Neural crest cell (in vitro differentiated cells): ENCODE data around the gene CSGALNACT2. TPM values are rescaled to one million over a fixed set of nuclear protein-coding genes. Genes with fewer than 3 reads are reported as not detected.

ENCODE experiments used
- DNase-seq: peaks from one replicate; pipeline ENCODE4 v3.0.0; 2021; ENCODE audit warnings: low read depth, mixed read lengths, low spot score
- H3K27ac Mint-ChIP-seq: one replicate; pipeline ENCODE4 v1.8.0; 2021; ENCODE audit warnings: mild to moderate bottlenecking, mixed read lengths; ENCODE audit not compliant: unreplicated experiment
- H3K27me3 Mint-ChIP-seq: 2 replicates; pipeline ENCODE4 v1.8.0; 2021; ENCODE audit warnings: low read depth, mild to moderate bottlenecking, mixed read lengths
- H3K36me3 Mint-ChIP-seq: 2 replicates; pipeline ENCODE4 v1.8.0; 2021; ENCODE audit warnings: low read depth, mild to moderate bottlenecking, mixed read lengths
- H3K4me1 Mint-ChIP-seq: 2 replicates; pipeline ENCODE4 v1.8.0; 2021; ENCODE audit warnings: mixed read lengths
- H3K4me3 Mint-ChIP-seq: one replicate; pipeline ENCODE4 v1.8.0; 2021; ENCODE audit warnings: mild to moderate bottlenecking, mixed read lengths
- H3K9me3 Mint-ChIP-seq: 2 replicates; pipeline ENCODE4 v1.8.0; 2021; ENCODE audit warnings: mixed read lengths
- CTCF ChIP-seq: fragments of 200-600 bp; sonication (generic); conservative IDR thresholded peaks from 2 replicates; pipeline ENCODE4 v1.5.0; 2021; ENCODE audit warnings: antibody characterized with exemption, mild to moderate bottlenecking
- total RNA-seq: library from RNA; stranded (reverse); gene quantifications from 2 replicates; pipeline ENCODE4 v1.2.1, GENCODE V29; 2021

The CSGALNACT2 gene
- total RNA-seq, 1 donor from 2014 or later: 14.6 TPM

GRCh38 chr10:43200538-43201390 is 62.5 kb downstream of the CSGALNACT2 start:
- DNase-seq: no peak
- TF ChIP-seq CTCF: no peak
- H3K4me3 Mint-ChIP-seq: no peak overlapping the region
- no peaks in the 10 kb centered on the region for H3K36me3 Mint-ChIP-seq
- peaks cover 4% of the 10 kb centered on the region for H3K4me1 Mint-ChIP-seq
- no peaks in the 10 kb centered on the region for H3K9me3 Mint-ChIP-seq
- no peaks in the 10 kb centered on the region for H3K27me3 Mint-ChIP-seq
- H3K27ac Mint-ChIP-seq: no peak overlapping the region

GRCh38 chr10:43201545-43202131 is 63.4 kb downstream of the CSGALNACT2 start:
- no peak for TF ChIP-seq CTCF
- Mint-ChIP-seq H3K27me3 (no peaks in the 10 kb centered on the region), H3K4me3 (peak overlapping the region; percentile 72), H3K9me3 (no peaks in the 10 kb centered on the region), H3K36me3 (no peaks in the 10 kb centered on the region), H3K4me1 (peaks cover 4% of the 10 kb centered on the region), H3K27ac (no peak overlapping the region)
- DNase-seq: no peak

GRCh38 chr10:43202224-43202656 is 64.0 kb downstream of the CSGALNACT2 start:
- Mint-ChIP-seq H3K36me3 (no peaks in the 10 kb centered on the region), H3K27me3 (no peaks in the 10 kb centered on the region), H3K9me3 (no peaks in the 10 kb centered on the region), H3K4me1 (peaks cover 4% of the 10 kb centered on the region), H3K4me3 (peak overlapping the region; percentile 72), H3K27ac (no peak overlapping the region)
- TF ChIP-seq CTCF: peak; percentile 69
- peak; percentile 45 for DNase-seq

GRCh38 chr10:43202657-43203447 is 64.6 kb downstream of the CSGALNACT2 start:
- Mint-ChIP-seq H3K36me3 (no peaks in the 10 kb centered on the region), H3K4me3 (no peak overlapping the region)

More at GRCh38 chr10:43202657-43203447, 64.6 kb downstream of the CSGALNACT2 start:
- Mint-ChIP-seq H3K27ac (no peak overlapping the region), H3K27me3 (no peaks in the 10 kb centered on the region), H3K9me3 (no peaks in the 10 kb centered on the region), H3K4me1 (peaks cover 4% of the 10 kb centered on the region)
- DNase-seq: no peak
- no peak for TF ChIP-seq CTCF
